Activated CD4-positive, alpha-beta T cell treated with anti-CD3 and anti-CD28 coated beads, Interleukin-2, amount 50 U/mL, for 48 hours (primary cell): ENCODE measurements around the gene DIAPH1.

ENCODE experiments used
- DNase-seq, 2 experiments: peaks; one replicate each; pipeline ENCODE4 v3.0.0-alpha.2; 2020

DIAPH1 gene

DNA sequence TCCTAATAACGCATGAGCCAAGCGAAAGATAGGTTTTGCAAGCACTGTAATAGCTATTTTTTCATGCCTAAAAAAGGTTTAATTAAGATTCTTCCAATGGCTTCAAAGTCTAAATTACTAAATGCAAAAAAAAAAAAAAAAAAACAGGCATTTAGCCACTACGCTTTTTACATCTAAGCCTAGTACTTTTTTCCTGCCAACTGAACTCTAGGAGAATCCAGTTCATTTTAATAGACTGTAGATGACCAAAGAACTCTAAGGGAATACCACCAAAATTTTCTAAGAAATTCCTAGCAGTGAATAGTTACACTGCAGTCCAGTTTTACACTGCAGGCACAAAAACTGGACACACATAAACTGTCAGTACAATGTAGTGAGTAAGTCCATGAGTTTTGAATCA is 9.8 kb downstream of the DIAPH1 start:
- no peak for DNase-seq

DNA sequence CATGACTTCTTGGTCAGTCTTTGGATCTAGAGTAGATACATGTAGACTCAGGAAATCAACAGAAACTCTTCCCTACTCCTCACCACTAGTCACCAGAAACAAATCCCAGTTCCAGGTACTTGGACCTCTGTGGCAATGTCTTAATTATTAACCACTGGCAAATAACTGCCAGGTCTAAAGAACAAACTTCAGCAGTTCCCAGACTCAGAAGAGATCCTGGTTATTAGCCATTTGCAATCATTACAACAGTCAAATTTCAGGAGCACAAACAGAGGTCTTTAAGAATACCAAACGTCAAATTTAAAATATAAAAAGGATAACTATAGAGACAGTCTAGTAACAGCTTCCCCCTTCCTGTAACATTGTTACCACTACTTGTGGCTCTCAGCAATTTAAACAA is 10.2 kb downstream of the DIAPH1 start:
- no peak for DNase-seq

GRCh38 chr5:141608046-141608445 is 10.8 kb downstream of the DIAPH1 start:
- DNase-seq: no peak

GRCh38 chr5:141605523-141606277 is 13.1 kb downstream of the DIAPH1 start:
- peak; percentile 43 to 61 for DNase-seq

- DNase-seq: no peak
These were observed 14.7 kb downstream of the DIAPH1 start for GRCh38 chr5:141603923-141604717.

DNA sequence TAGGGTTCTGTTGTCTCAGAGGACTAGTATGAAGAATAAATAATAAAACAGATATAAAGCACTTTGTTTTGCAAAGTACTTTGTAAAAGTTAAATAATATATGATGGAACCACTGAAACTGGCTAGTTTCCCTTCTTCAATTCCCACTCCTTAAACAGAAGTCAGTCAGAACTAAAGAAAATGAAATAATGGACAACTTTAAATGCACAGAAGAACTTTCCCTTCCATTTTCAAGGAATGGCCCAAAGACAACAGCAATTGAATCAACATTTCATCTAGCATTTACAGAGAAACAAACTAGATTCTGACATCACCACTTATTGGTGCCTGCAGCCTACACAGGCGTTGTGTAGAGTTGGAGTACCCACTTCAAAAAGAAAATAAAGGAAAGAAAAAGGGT is 16.2 kb downstream of the DIAPH1 start:
- no peak for DNase-seq

DNA sequence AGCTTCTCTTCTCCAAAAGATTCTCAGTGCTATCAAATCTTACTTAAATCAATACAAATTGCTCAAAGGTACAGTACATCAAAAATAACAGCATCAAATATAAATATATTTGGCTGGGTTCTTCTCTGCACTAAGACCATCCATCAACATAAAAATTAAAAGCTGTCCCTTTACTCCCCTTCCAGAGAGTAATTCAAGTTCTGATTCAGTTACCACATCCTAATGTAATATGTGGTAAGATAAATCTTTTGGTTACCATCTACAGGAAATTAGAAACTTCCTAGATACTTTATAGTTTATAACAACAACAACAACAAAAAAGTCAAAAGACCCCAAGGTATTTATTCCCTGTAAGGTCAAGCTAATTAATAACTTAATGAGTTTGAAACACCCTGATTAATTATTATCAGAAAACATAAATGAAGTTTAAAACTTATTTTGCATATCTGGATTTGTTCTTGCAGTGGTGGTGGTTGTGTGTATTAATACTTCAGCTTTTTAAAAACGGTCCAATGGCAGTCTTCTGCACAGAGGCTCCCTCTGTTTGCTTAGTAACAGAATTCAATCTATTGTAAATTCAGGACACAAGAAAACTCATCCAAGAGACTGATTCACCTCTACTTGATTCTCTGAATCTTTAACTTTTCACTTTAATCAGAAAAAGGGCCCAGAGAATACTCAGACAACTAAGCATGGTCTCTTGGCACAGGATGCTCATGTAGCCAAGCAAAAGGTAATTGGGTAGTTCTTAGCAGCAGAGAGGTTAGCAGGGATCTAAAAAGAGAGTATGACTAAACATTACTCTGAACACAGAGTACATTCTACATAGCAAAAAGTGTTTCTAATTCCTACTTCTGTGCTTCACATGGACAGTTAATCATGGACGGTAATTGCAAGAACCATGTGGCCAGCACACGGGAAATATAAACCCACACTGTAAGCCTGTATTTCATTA is 20.1 kb downstream of the DIAPH1 start:
- no peak for DNase-seq

GRCh38 chr5:141597814-141598213 is 21.0 kb downstream of the DIAPH1 start:
- DNase-seq: no peak

GRCh38 chr5:141597394-141597793 is 21.4 kb downstream of the DIAPH1 start:
- no peak for DNase-seq

DNA sequence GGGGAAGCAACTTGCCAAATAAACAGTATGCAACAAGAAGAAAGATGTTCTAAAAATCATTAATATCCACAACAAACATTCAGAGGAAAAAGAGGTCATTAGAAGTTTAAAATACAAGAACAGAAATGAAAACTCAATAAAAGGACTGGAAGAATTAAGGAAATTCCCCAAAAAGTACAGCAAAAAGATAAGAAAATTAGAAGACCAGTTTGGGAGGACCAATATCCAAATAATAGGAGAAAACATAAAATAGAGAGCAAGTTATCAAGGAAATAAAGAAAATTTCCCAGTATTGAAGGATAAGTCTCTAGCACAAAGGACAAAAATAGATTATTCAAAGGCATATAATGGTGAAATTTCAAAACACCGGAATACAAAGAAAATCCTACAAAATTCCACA is 21.9 kb downstream of the DIAPH1 start:
- DNase-seq: no peak

GRCh38 chr5:141590127-141590526 is 28.7 kb downstream of the DIAPH1 start:
- DNase-seq: no peak

GRCh38 chr5:141586246-141586645 is 32.6 kb downstream of the DIAPH1 start:
- no peak for DNase-seq

DNA sequence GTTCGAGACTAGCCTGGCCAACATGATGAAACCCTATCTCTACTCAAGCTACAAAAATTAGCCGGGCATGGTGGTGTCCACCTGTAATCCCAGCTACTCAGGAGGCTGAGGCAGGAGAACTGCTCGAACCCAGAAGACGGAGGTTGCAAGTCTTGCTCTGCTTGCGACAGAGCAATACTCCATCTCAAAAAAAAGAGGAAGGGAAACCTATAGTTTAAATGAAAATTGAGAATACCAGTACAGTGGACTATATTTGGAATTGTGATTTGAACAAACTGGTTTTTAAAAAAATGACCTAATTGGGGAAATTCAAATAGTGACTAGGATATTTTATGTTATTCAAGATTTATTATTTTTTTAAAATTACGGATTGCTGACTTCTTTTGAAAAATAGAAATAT is 33.2 kb downstream of the DIAPH1 start:
- no peak for DNase-seq

GRCh38 chr5:141574122-141574510 is 44.7 kb downstream of the DIAPH1 start:
- no peak for DNase-seq

DNA sequence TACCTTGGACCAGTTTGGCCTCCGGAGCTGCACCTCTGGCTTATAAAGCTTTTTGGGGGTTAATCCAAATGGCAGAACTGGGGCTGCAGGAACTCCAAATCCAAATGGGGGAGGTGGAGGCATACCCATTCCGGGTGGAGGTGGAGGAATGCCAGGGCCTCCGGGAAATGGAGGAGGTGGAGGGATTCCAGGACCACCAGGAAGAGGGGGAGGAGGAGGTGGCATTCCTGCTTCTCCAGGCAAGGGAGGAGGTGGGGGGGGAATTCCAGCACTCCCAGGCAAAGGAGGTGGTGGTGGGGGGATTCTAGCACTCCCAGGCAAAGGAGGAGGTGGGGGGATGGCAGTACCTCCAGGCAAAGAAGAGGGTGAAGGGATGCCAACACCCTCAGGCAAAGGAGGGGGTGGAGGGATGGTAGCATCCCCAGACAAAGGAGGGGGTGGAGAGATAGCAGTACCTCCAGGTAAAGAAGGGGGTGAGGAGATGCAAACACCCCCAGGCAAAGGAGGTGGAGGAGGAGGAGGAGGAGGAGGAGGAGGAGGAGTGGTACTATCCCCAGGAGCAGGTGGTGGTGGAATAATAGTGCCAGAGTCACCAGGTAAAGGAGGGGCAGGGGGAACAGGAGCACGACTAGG is 45.2 kb downstream of the DIAPH1 start:
- DNase-seq: no peak

GRCh38 chr5:141570655-141571054 is 48.1 kb downstream of the DIAPH1 start:
- DNase-seq: no peak

- no peak for DNase-seq
These were observed 51.2 kb downstream of the DIAPH1 start for GRCh38 chr5:141567513-141568117.

- no peak for DNase-seq
These were observed 52.8 kb downstream of the DIAPH1 start for GRCh38 chr5:141565826-141566570.

- peak; percentile 57 to 66 for DNase-seq
These were observed 54.5 kb downstream of the DIAPH1 start for GRCh38 chr5:141564216-141564692.

DNA sequence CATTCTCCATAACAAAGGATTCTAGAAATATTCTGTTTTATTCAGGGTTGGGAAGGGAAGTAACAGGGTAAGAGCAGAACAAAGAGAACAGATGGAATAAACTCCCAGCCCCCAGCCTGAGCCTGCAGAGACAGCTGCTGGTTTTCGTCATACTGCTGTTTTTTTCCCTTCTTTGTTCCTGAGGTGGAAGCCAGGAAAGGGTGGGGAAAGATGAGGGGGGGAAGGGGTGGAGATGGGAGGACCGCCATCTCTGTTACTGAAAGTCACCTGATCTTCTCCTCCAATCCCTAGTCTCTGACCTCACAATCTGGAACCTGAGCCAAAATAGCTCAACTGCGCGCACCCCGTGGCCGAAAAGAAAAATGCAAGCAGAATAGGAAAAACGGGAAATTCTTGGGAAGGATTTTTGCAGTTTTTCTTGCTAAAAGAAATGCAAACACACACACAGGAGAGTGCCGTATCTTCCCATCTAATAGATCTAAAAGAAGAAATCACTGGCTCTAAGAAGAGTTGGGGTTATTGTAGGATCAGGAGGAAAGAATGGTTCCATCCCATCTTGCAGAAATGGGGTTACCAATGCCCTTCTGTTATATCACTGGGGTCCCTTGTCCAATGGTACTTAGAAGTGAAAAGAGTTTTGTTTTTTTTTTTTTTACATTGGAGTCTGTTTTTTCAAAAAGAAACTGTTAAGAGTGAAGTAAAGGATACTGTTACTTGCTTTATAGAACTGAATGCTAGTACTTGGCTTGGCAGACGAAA is 57.9 kb downstream of the DIAPH1 start:
- no peak for DNase-seq

DNA sequence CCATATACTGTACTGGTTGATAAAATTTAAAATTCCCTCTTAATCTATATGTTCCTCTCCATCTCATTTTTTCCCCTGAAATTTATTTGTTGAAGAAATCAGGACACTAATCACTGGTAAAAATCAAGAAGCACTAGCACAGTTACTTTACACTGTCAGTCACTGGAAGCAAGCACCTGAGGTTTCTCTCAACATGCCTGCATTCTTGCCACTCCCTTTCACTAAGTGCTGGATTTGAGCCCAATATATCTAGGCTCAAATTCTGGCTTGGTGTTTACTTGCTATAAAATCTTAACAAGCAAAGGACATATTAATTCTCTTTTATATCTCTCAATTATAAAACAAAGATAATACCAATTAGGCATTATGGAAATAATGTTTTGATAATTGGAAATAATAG is 58.6 kb downstream of the DIAPH1 start:
- no peak for DNase-seq
